ENCODE results near the gene SPZ1. TPM values are rescaled to one million over a fixed set of nuclear protein-coding genes. Genes with fewer than 3 reads are reported as not detected.
"Not testable (repeated sequence)": the region's sequence is repeated elsewhere in the genome, so short reads cannot be mapped to it uniquely, and the experiment has no call there.

Gene SPZ1, protein sequence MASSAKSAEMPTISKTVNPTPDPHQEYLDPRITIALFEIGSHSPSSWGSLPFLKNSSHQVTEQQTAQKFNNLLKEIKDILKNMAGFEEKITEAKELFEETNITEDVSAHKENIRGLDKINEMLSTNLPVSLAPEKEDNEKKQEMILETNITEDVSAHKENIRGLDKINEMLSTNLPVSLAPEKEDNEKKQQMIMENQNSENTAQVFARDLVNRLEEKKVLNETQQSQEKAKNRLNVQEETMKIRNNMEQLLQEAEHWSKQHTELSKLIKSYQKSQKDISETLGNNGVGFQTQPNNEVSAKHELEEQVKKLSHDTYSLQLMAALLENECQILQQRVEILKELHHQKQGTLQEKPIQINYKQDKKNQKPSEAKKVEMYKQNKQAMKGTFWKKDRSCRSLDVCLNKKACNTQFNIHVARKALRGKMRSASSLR
- not detected for polyA plus RNA-seq (2013, experiment 1 of 2)
- not detected for polyA plus RNA-seq (2013, experiment 2 of 2)

DNA sequence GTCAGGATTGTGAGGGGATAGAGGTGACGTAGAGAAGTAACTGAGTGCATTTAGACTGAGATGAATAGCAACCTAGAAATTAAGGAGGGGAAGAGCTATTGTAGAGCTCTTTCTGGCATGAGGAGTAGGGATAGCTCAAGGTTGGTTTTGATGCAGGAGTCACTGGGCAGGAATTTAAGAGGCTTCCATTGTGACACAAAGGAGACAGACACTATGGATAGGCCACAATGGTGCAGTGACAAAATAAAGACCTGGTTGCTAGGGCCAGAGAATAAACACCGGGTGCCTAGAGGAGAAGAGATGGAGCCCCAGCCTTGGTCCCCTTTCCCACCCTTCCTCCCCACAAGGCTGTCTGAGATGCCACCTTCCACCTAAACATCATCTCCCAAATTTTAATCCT, at the start of gene SPZ1:
Gene SPZ1, plus strand, starts transcription at position 301 of the 400 bp plus-strand sequence. CDS start 214 bp downstream, outside the sequence.
- no peak within 1 kb of the TSS for H3K27ac ChIP-seq (ENCODE audit: low read depth, low read length)
- H3K9me3 ChIP-seq (ENCODE audit: insufficient read depth, low read depth, low read length) = no peaks in the 10 kb centered on the region
- H3K4me3 ChIP-seq (ENCODE audit: low read length) = no peak within 1 kb of the TSS
- no peaks in the 10 kb centered on the region for H3K4me1 ChIP-seq (ENCODE audit: insufficient read depth, low read length)
- H3K36me3 ChIP-seq (ENCODE audit: insufficient read depth, low read length) = no peaks in the 10 kb centered on the region
- no peaks in the 10 kb centered on the region for H3K27me3 ChIP-seq (ENCODE audit: insufficient read depth, low read length)
- H3K9ac ChIP-seq (ENCODE audit: low read depth, low read length) = no peak within 1 kb of the TSS
- 97% methylated on average over 2 of the region's 2 CpGs for WGBS

DNA sequence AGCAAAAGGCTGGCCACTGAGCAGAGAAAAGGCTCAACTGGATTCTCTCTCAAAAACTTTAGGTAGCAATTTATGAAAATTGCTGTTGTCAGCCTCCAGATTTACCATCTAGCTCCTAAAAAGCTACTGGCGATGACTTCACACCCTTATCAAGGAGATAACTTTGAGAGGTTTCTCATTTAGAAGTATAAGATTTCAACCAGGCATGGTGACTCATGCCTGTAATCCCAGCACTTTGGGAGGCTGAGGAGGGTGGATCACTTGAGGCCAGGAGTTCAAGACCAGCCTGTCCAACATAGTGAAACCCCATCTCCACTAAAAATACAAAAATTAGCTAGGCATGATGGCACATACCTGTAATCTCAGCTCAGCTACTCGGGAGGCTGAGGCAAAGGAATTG, 49.3 kb upstream of the SPZ1 start:
- not testable (repeated sequence) for H3K9ac ChIP-seq (ENCODE audit: low read depth, low read length)

DNA sequence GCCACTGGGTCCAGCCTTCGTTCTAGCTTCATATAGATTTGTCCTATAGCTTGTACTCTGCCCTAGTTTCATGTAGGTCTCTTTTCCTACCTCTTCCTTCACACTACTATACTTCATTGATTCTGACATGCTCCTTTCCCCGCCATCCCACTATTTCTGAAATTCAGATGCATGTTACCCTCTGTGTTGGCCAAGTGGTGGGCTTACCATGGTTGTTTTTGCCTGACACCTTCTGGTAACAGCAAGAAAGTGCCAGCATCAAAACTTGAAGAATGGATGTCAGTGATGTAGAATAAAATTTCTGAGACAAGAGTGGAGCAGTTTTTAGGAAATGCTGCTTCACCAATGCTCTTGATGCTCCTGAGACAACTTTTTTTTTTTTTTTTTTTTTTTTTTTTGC, 44.5 kb upstream of the SPZ1 start:
- H3K4me1 ChIP-seq (ENCODE audit: insufficient read depth, low read length) = no peaks in the 10 kb centered on the region
- H3K36me3 ChIP-seq (ENCODE audit: insufficient read depth, low read length) = no peaks in the 10 kb centered on the region
- no peak overlapping the region for H3K27ac ChIP-seq (ENCODE audit: low read depth, low read length)
- WGBS = 78% methylated on average over 2 of the region's 2 CpGs
- H3K27me3 ChIP-seq (ENCODE audit: insufficient read depth, low read length) = no peaks in the 10 kb centered on the region
- no peaks in the 10 kb centered on the region for H3K9me3 ChIP-seq (ENCODE audit: insufficient read depth, low read depth, low read length)
- no peak overlapping the region for H3K9ac ChIP-seq (ENCODE audit: low read depth, low read length)
- H3K4me3 ChIP-seq (ENCODE audit: low read length) = no peak overlapping the region

More for the DNA sequence above, 49.3 kb upstream of the SPZ1 start:
- WGBS = 99% methylated on average over 2 of the region's 2 CpGs
- not testable (repeated sequence) for H3K27me3 ChIP-seq (ENCODE audit: insufficient read depth, low read length); H3K4me1 ChIP-seq (ENCODE audit: insufficient read depth, low read length); H3K36me3 ChIP-seq (ENCODE audit: insufficient read depth, low read length); H3K9me3 ChIP-seq (ENCODE audit: insufficient read depth, low read depth, low read length); H3K27ac ChIP-seq (ENCODE audit: low read depth, low read length); H3K4me3 ChIP-seq (ENCODE audit: low read length)

DNA sequence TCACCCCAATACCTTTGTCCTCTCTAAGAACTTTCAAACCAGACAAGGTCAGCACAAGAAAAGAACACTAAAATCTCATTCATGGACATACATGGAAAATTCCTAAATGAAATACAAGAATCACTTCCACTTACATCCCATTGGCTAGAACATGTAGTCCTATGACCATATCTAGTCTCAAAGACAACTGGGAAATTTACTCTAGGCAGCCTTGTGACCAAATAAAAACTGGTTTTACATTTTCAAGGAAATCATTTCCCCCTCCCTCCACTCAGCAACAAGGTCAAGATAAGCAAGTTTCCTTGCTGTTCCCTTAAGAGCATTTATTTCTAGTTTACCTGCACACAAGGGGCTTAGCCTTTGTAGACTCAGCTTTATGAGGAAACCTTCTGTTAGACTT, 43.6 kb upstream of the SPZ1 start:
- Histone ChIP-seq H3K36me3 (ENCODE audit: insufficient read depth, low read length) (no peaks in the 10 kb centered on the region), H3K27ac (ENCODE audit: low read depth, low read length) (no peak overlapping the region), H3K9me3 (ENCODE audit: insufficient read depth, low read depth, low read length) (no peaks in the 10 kb centered on the region), H3K4me1 (ENCODE audit: insufficient read depth, low read length) (no peaks in the 10 kb centered on the region), H3K9ac (ENCODE audit: low read depth, low read length) (no peak overlapping the region), H3K27me3 (ENCODE audit: insufficient read depth, low read length) (no peaks in the 10 kb centered on the region), H3K4me3 (ENCODE audit: low read length) (no peak overlapping the region)

DNA sequence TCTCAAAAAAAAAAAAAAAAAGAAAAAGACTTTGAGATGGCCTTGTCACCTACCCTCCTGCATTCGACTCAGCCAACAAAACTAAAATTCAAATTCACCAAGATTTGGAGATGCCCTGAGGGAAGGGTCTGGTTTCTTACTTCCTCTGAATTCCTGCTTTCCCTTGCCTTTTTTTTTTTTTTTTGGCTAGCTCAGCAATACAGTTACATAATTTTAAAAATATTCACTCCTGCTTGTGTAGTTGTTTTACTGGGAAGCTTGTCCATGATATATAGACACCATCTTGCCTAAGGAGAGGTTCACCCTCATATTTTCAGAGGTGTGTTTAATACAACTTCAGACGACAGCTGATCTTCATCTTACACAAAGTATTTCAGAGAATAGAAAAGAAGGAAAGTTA, 42.6 kb upstream of the SPZ1 start:
- Histone ChIP-seq H3K27me3 (ENCODE audit: insufficient read depth, low read length) (no peaks in the 10 kb centered on the region), H3K27ac (ENCODE audit: low read depth, low read length) (no peak overlapping the region), H3K36me3 (ENCODE audit: insufficient read depth, low read length) (no peaks in the 10 kb centered on the region), H3K9me3 (ENCODE audit: insufficient read depth, low read depth, low read length) (no peaks in the 10 kb centered on the region), H3K9ac (ENCODE audit: low read depth, low read length) (no peak overlapping the region), H3K4me1 (ENCODE audit: insufficient read depth, low read length) (no peaks in the 10 kb centered on the region), H3K4me3 (ENCODE audit: low read length) (no peak overlapping the region)
- 100% methylated on average over 1 of the region's 2 CpGs for WGBS

DNA sequence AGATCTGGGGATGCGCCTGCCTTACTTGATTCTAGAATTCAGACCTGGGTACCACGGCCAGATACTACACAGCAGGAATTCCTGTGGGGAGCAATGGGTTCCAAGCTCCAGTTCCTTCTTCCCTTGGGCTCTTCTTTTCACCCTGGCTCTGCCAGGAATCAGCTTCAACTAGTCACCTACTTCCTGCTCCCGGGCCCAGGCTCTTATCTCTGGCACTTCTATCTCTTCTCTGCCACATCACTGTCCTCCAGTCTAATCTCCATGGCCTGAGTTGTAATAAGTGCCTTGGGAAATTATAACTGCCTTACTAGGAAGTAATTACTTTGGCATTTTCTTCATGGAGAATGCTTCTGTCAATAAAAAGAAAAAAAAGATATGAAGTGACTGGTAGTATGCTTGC, 37.7 kb upstream of the SPZ1 start:
- H3K9me3 ChIP-seq (ENCODE audit: insufficient read depth, low read depth, low read length) = no peaks in the 10 kb centered on the region
- H3K9ac ChIP-seq (ENCODE audit: low read depth, low read length) = no peak overlapping the region
- no peaks in the 10 kb centered on the region for H3K4me1 ChIP-seq (ENCODE audit: insufficient read depth, low read length)
- H3K36me3 ChIP-seq (ENCODE audit: insufficient read depth, low read length) = no peaks in the 10 kb centered on the region
- 92% methylated on average over 3 of the region's 3 CpGs for WGBS
- H3K27ac ChIP-seq (ENCODE audit: low read depth, low read length) = no peak overlapping the region
- H3K27me3 ChIP-seq (ENCODE audit: insufficient read depth, low read length) = no peaks in the 10 kb centered on the region
- no peak overlapping the region for H3K4me3 ChIP-seq (ENCODE audit: low read length)

DNA sequence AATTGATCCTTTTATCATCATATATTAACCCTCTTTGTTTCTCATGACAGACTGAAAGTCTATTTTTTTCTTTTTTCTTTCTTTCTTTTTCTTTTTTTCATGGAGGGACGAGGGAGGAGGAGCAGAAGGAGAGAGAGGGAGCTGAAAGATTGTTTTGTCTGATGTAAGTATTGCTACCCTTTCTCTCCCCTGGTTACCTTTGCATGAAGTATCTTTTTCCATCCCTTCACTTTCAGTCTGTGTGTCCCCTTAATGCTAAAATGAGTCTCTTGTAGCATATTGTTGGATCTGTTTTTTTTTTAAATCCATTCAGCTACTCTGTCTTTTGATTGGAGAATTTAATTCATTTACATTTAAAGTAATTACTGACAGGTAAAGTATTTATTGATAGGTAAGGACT, 36.4 kb upstream of the SPZ1 start:
- H3K36me3 ChIP-seq (ENCODE audit: insufficient read depth, low read length) = no peaks in the 10 kb centered on the region
- H3K27ac ChIP-seq (ENCODE audit: low read depth, low read length) = no peak overlapping the region
- no peak overlapping the region for H3K9ac ChIP-seq (ENCODE audit: low read depth, low read length)
- H3K4me3 ChIP-seq (ENCODE audit: low read length) = no peak overlapping the region
- no peaks in the 10 kb centered on the region for H3K27me3 ChIP-seq (ENCODE audit: insufficient read depth, low read length)
- WGBS = no CpG with 5 or more reads among the region's 1 CpG
- H3K4me1 ChIP-seq (ENCODE audit: insufficient read depth, low read length) = no peaks in the 10 kb centered on the region
- H3K9me3 ChIP-seq (ENCODE audit: insufficient read depth, low read depth, low read length) = no peaks in the 10 kb centered on the region

DNA sequence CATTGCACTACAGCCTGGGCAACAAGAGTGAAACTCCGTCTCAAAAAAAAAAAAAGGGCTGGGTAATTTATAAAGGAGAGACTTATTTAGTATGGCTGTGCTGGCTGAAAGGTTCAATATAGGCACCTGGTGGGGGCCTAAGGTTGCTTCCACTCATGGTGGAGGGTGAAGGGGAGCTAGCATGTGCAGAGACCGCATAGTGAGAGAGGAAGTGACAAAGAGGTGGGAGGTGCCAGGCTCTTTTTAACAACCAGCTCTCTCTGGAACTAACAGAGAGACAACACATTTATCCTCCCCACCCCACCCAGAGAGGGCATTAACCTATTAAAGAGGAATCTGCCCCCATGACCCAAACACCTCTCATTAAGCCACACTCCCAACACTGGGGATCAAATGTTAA, 35.1 kb upstream of the SPZ1 start:
- no peak overlapping the region for H3K9ac ChIP-seq (ENCODE audit: low read depth, low read length)
- no peaks in the 10 kb centered on the region for H3K9me3 ChIP-seq (ENCODE audit: insufficient read depth, low read depth, low read length)
- H3K4me3 ChIP-seq (ENCODE audit: low read length) = no peak overlapping the region
- no peaks in the 10 kb centered on the region for H3K27me3 ChIP-seq (ENCODE audit: insufficient read depth, low read length)
- H3K4me1 ChIP-seq (ENCODE audit: insufficient read depth, low read length) = no peaks in the 10 kb centered on the region
- no peaks in the 10 kb centered on the region for H3K36me3 ChIP-seq (ENCODE audit: insufficient read depth, low read length)
- H3K27ac ChIP-seq (ENCODE audit: low read depth, low read length) = no peak overlapping the region
- 85% methylated on average over 1 of the region's 2 CpGs for WGBS

DNA sequence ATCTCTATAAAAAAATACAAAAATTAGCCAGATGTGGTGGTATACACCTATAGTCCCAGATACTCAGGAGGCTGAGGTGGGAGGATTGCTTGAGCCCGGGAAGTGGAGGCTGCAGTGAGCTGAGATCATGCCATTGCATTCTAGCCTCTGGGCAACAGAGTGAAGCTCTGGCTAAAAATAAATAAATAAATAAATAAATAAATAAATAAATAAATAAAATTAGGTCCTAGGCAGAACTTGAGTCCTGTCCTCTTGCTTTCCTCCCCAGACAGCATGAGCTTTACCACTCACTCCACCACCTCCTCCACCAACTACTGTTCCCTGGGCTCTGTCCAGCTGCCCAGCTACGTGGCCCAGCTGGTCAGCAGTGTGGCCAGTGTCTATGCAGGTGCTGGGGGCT, 31.6 kb upstream of the SPZ1 start:
- no peak overlapping the region for H3K9ac ChIP-seq (ENCODE audit: low read depth, low read length)
- H3K27me3 ChIP-seq (ENCODE audit: insufficient read depth, low read length) = no peaks in the 10 kb centered on the region
- H3K4me1 ChIP-seq (ENCODE audit: insufficient read depth, low read length) = no peaks in the 10 kb centered on the region
- WGBS = 57% methylated on average over 2 of the region's 2 CpGs
- no peak overlapping the region for H3K4me3 ChIP-seq (ENCODE audit: low read length)
- no peaks in the 10 kb centered on the region for H3K36me3 ChIP-seq (ENCODE audit: insufficient read depth, low read length)
- H3K27ac ChIP-seq (ENCODE audit: low read depth, low read length) = no peak overlapping the region
- no peaks in the 10 kb centered on the region for H3K9me3 ChIP-seq (ENCODE audit: insufficient read depth, low read depth, low read length)

DNA sequence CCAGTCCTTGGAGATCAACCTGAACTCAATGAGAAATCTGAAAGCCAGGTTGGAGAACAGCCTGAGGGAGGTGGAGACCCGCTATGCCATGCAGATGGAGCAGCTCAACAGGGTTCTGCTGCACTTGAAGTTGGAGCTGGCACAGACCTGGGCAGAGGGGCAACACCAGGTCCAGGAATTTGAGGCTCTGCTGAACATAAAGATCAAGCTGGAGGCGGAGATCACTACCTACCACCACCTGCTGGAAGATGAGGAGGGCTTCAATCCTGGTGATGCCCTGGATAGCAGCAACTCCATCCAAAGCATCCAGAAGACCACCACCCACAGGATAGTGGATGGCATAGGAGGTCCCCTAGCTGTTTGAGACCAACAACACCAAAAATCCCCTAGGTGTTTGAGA, 30.5 kb upstream of the SPZ1 start:
- Histone ChIP-seq H3K27ac (ENCODE audit: low read depth, low read length) (no peak overlapping the region), H3K36me3 (ENCODE audit: insufficient read depth, low read length) (no peaks in the 10 kb centered on the region), H3K4me1 (ENCODE audit: insufficient read depth, low read length) (no peaks in the 10 kb centered on the region), H3K9ac (ENCODE audit: low read depth, low read length) (no peak overlapping the region), H3K27me3 (ENCODE audit: insufficient read depth, low read length) (no peaks in the 10 kb centered on the region), H3K4me3 (ENCODE audit: low read length) (no peak overlapping the region), H3K9me3 (ENCODE audit: insufficient read depth, low read depth, low read length) (no peaks in the 10 kb centered on the region)
- 96% methylated on average over 2 of the region's 2 CpGs for WGBS

DNA sequence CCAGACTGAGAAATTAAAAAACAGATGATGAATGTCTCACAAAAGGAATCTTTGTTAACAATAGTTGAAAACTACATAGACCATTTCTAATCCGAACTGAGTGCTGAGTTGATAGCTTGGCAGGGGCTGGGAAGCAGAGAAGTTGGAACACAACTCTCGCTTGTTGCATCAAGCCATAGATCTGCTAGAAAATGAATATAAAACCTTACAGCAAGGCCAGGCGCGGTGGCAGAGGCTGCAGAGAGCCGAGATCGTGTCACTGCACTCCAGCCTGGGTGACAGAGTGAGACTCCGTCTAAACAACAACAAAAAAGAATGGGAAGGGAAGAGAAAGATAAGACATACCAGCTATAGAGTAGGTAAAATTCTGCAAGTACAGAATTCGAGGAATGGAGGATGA, 28.0 kb upstream of the SPZ1 start:
- H3K27ac ChIP-seq (ENCODE audit: low read depth, low read length) = no peak overlapping the region
- WGBS = 94% methylated on average over 8 of the region's 8 CpGs
- H3K36me3 ChIP-seq (ENCODE audit: insufficient read depth, low read length) = no peaks in the 10 kb centered on the region
- H3K4me1 ChIP-seq (ENCODE audit: insufficient read depth, low read length) = no peaks in the 10 kb centered on the region
- no peaks in the 10 kb centered on the region for H3K27me3 ChIP-seq (ENCODE audit: insufficient read depth, low read length)
- no peak overlapping the region for H3K4me3 ChIP-seq (ENCODE audit: low read length)
- H3K9me3 ChIP-seq (ENCODE audit: insufficient read depth, low read depth, low read length) = no peaks in the 10 kb centered on the region
- no peak overlapping the region for H3K9ac ChIP-seq (ENCODE audit: low read depth, low read length)

DNA sequence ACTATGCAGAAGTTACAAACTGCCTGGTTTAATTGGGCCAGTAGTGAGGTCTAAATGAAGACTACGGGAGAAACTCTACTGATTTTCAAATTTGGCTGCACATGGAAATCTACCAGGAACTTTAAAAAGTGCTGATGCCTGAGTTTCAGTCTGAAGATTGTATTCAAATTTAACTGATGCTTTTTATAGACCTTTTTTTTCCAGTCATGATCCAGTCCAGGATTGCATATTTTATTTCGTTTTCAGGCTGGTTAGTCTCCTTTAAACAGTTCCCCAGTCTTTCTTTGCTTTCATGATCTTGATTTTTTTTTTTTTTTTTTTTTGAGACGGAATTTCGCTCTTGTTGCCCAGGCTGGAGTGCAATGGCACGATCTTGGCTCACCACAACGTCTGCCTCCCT, 23.7 kb upstream of the SPZ1 start:
- no peak overlapping the region for H3K4me3 ChIP-seq (ENCODE audit: low read length)
- no peaks in the 10 kb centered on the region for H3K27me3 ChIP-seq (ENCODE audit: insufficient read depth, low read length)
- 94% methylated on average over 6 of the region's 6 CpGs for WGBS
- H3K4me1 ChIP-seq (ENCODE audit: insufficient read depth, low read length) = no peaks in the 10 kb centered on the region
- H3K36me3 ChIP-seq (ENCODE audit: insufficient read depth, low read length) = no peaks in the 10 kb centered on the region
- H3K27ac ChIP-seq (ENCODE audit: low read depth, low read length) = no peak overlapping the region
- no peak overlapping the region for H3K9ac ChIP-seq (ENCODE audit: low read depth, low read length)
- no peaks in the 10 kb centered on the region for H3K9me3 ChIP-seq (ENCODE audit: insufficient read depth, low read depth, low read length)
